B cell (primary cell): ENCODE data around the gene KLHL13.

ENCODE experiments used
- EZH2 ChIP-seq: IDR thresholded peaks from 2 replicates; pipeline ENCODE4 v1.6.1; 2012; ENCODE audit warnings: borderline replicate concordance, low read depth, mild to moderate bottlenecking, moderate library complexity, low read length; ENCODE audit not compliant: insufficient read depth, poor library complexity, severe bottlenecking
- TF ChIP-seq, protein P1 (sequence below): fragments of 200-600 bp; IDR thresholded peaks from one replicate; pipeline ENCODE4 v1.8.0; 2022; ENCODE audit warnings: antibody characterized with exemption, mild to moderate bottlenecking

DNA sequence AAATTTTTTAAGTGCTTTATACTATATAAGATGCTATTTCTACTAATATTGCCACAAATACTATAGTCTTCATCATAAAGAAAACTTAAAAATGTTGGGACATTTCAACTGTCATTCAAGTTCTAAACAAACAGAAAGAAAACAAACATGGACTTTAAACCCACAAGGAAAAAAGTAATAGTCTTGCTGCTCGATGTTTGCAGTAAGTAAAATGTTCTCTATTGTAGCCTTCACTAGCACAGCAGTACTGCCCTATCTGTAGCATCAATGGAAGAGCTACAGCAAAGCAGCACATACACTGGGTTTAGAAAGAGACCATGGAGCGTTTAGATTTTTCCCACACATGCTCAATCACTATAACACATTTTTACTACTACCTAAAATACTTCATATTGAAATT is 146.8 kb downstream of the KLHL13 start:
- TF ChIP-seq, protein P1, sequence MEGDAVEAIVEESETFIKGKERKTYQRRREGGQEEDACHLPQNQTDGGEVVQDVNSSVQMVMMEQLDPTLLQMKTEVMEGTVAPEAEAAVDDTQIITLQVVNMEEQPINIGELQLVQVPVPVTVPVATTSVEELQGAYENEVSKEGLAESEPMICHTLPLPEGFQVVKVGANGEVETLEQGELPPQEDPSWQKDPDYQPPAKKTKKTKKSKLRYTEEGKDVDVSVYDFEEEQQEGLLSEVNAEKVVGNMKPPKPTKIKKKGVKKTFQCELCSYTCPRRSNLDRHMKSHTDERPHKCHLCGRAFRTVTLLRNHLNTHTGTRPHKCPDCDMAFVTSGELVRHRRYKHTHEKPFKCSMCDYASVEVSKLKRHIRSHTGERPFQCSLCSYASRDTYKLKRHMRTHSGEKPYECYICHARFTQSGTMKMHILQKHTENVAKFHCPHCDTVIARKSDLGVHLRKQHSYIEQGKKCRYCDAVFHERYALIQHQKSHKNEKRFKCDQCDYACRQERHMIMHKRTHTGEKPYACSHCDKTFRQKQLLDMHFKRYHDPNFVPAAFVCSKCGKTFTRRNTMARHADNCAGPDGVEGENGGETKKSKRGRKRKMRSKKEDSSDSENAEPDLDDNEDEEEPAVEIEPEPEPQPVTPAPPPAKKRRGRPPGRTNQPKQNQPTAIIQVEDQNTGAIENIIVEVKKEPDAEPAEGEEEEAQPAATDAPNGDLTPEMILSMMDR, result no peak
- TF ChIP-seq EZH2, result no peak
